HEK293 (cell line): ENCODE data around the gene CAMKV.

Source experiments
- CTCF ChIA-PET: fragments of 350-600 bp; formaldehyde crosslinking; extraction: SDS; loops from one replicate; lab custom pipeline; 2021; ENCODE audit warnings: antibody characterized with exemption; lab: Yijun Ruan, JAX
- POLR2A ChIA-PET: fragments of 300-600 bp; formaldehyde crosslinking; extraction: SDS; loops from one replicate; lab custom pipeline; 2020; ENCODE audit warnings: antibody characterized with exemption, inconsistent platforms; lab: Yijun Ruan, JAX
- H3K27ac ChIP-seq: fragments of 200-500 bp; sonication (Bioruptor generic); 2 replicates; pipeline ENCODE4 v1.5.1; 2014; ENCODE audit warnings: low read depth, low read length, control low read depth, inconsistent platforms; ENCODE audit errors: extremely low read depth
- H3K36me3 ChIP-seq, 2 experiments: fragments of 200-500 bp in 1 of 2; sonication (Bioruptor generic) in 1 of 2; 1 replicate in 1 of 2; 2 replicates in 1 of 2; pipeline ENCODE4 v1.5.1; 2014 to 2017; ENCODE audit warnings: inconsistent platforms in 2 of 2, low read length in 2 of 2; ENCODE audit not compliant: control insufficient read depth in 2 of 2, insufficient read depth in 1 of 2
- H3K4me1 ChIP-seq: fragments of 200-500 bp; sonication (Bioruptor generic); 2 replicates; pipeline ENCODE4 v1.5.1; 2014; ENCODE audit warnings: mild to moderate bottlenecking, low read length, inconsistent platforms; ENCODE audit not compliant: control insufficient read depth, insufficient read depth
- H3K4me3 ChIP-seq: 2 replicates; pipeline ENCODE4 v1.5.1; 2011; ENCODE audit warnings: low read depth, mild to moderate bottlenecking, control low read depth, low read length, moderate library complexity
- H3K9me3 ChIP-seq: fragments of 200-500 bp; sonication (Bioruptor generic); 2 replicates; pipeline ENCODE4 v1.5.1; 2014; ENCODE audit warnings: low read depth, low read length, inconsistent platforms; ENCODE audit not compliant: control insufficient read depth, insufficient read depth
- ATF2 ChIP-seq: fragments of 450-650 bp; formaldehyde crosslinking; IDR thresholded peaks from 2 replicates; pipeline ENCODE4 v1.5.1; 2016; ENCODE audit warnings: missing biosample characterization, missing genetic modification characterization, low read depth
- FEZF1 ChIP-seq: fragments of 450-650 bp; formaldehyde crosslinking; IDR thresholded peaks from 2 replicates; pipeline ENCODE4 v1.5.1; 2016; ENCODE audit warnings: missing biosample characterization, missing genetic modification characterization
- GFI1B ChIP-seq: fragments of 450-650 bp; formaldehyde crosslinking; IDR thresholded peaks from 2 replicates; pipeline ENCODE4 v1.5.1; 2016; ENCODE audit warnings: missing biosample characterization, missing genetic modification characterization
- HIC1 ChIP-seq: fragments of 450-650 bp; formaldehyde crosslinking; IDR thresholded peaks from 2 replicates; pipeline ENCODE4 v1.5.1; 2016; ENCODE audit warnings: missing biosample characterization, missing genetic modification characterization
- ZBTB44 ChIP-seq: fragments of 450-650 bp; IDR thresholded peaks from 2 replicates; pipeline ENCODE4 v1.5.1; 2018; ENCODE audit warnings: missing biosample characterization, mild to moderate bottlenecking, missing genetic modification characterization
- ZBTB8A ChIP-seq: fragments of 450-650 bp; formaldehyde crosslinking; IDR thresholded peaks from 2 replicates; pipeline ENCODE4 v1.5.1; 2016; ENCODE audit warnings: missing biosample characterization, missing genetic modification characterization
- ZFP3 ChIP-seq: fragments of 450-650 bp; formaldehyde crosslinking; IDR thresholded peaks from 2 replicates; pipeline ENCODE4 v1.5.1; 2016; ENCODE audit warnings: low read depth, missing biosample characterization, missing genetic modification characterization
- ZNF169 ChIP-seq: fragments of 450-650 bp; formaldehyde crosslinking; IDR thresholded peaks from 2 replicates; pipeline ENCODE4 v1.5.1; 2016; ENCODE audit warnings: missing biosample characterization, missing genetic modification characterization
- ZNF2 ChIP-seq: fragments of 450-650 bp; formaldehyde crosslinking; IDR thresholded peaks from 2 replicates; pipeline ENCODE4 v1.5.1; 2016; ENCODE audit warnings: missing biosample characterization, missing genetic modification characterization
- ZNF211 ChIP-seq: fragments of 450-650 bp; formaldehyde crosslinking; IDR thresholded peaks from 2 replicates; pipeline ENCODE4 v1.5.1; 2016; ENCODE audit warnings: low read depth, missing biosample characterization, missing genetic modification characterization
- ZNF214 ChIP-seq: fragments of 450-650 bp; formaldehyde crosslinking; IDR thresholded peaks from 2 replicates; pipeline ENCODE4 v1.5.1; 2017; ENCODE audit warnings: missing biosample characterization, mild to moderate bottlenecking, missing genetic modification characterization, borderline replicate concordance
- ZNF404 ChIP-seq: fragments of 450-650 bp; formaldehyde crosslinking; IDR thresholded peaks from 2 replicates; pipeline ENCODE4 v1.5.1; 2017; ENCODE audit warnings: missing biosample characterization, missing genetic modification characterization
- ZNF423 ChIP-seq: fragments of 450-650 bp; formaldehyde crosslinking; IDR thresholded peaks from 2 replicates; pipeline ENCODE4 v1.5.1; 2016; ENCODE audit warnings: missing biosample characterization, missing genetic modification characterization
- ZNF626 ChIP-seq: fragments of 450-650 bp; sonication (Bioruptor Pico); formaldehyde crosslinking; IDR thresholded peaks from 2 replicates; pipeline ENCODE4 v1.5.1; 2018; ENCODE audit warnings: missing biosample characterization, missing genetic modification characterization, inconsistent platforms
- ZNF664 ChIP-seq: fragments of 450-650 bp; formaldehyde crosslinking; IDR thresholded peaks from 2 replicates; pipeline ENCODE4 v1.5.1; 2016; ENCODE audit warnings: missing biosample characterization, missing genetic modification characterization
- ZNF777 ChIP-seq: fragments of 450-650 bp; formaldehyde crosslinking; IDR thresholded peaks from 2 replicates; pipeline ENCODE4 v1.5.1; 2017; ENCODE audit warnings: missing biosample characterization, missing genetic modification characterization, borderline replicate concordance
- ZNF785 ChIP-seq: fragments of 450-650 bp; formaldehyde crosslinking; IDR thresholded peaks from 2 replicates; pipeline ENCODE4 v1.5.1; 2016; ENCODE audit warnings: missing biosample characterization, missing genetic modification characterization

The CAMKV gene

GRCh38 chr3:49855662-49856061 is 14.0 kb downstream of the CAMKV start:
- no peak overlapping the region for H3K27ac ChIP-seq
- TF ChIP-seq ZBTB8A (tag by site-specific recombination) (no peak), ZNF423 (tag by site-specific recombination) (no peak), ZBTB44 (tag by site-specific recombination) (no peak), ZNF777 (no peak), ATF2 (tag by site-specific recombination) (no peak), FEZF1 (tag by site-specific recombination) (no peak)
- CTCF ChIA-PET: interaction anchor here (0.8 to 1.4 kb wide), 3 partner anchors 17 to 50 kb away, joined by 3 to 5 read pairs (median 5); no protein-coding TSS in a partner anchor
- peak overlapping the region; percentile 54 for H3K4me3 ChIP-seq
- H3K36me3 ChIP-seq: peaks cover 0 to 3% of the 10 kb centered on the region in 2 experiments; a peak in 2 of 3 replicates
- no peaks in the 10 kb centered on the region for H3K4me1 ChIP-seq
- H3K9me3 ChIP-seq: no peaks in the 10 kb centered on the region
- POLR2A ChIA-PET: no interaction called here

- POLR2A ChIA-PET: no interaction called here
- CTCF ChIA-PET: interaction anchor here (0.6 to 0.9 kb wide), 2 partner anchors 44 to 121 kb away, joined by 3 to 4 read pairs; no protein-coding TSS in a partner anchor
- Histone ChIP-seq H3K27ac (no peak overlapping the region), H3K4me1 (no peaks in the 10 kb centered on the region), H3K9me3 (no peaks in the 10 kb centered on the region), H3K36me3 (peaks cover 0 to 73% of the 10 kb centered on the region in 2 experiments; a peak in 2 of 3 replicates), H3K4me3 (no peak overlapping the region)
- TF ChIP-seq ZNF169 (tag by site-specific recombination) (no peak), ZNF211 (tag by site-specific recombination) (no peak), ZNF214 (tag by site-specific recombination) (no peak), HIC1 (tag by site-specific recombination) (no peak), ZNF2 (no peak), ZNF626 (tag by site-specific recombination) (no peak), ZFP3 (tag by site-specific recombination) (no peak), ZNF404 (no peak), ZNF664 (no peak), GFI1B (no peak), ZNF785 (tag by site-specific recombination) (no peak)
Observed at GRCh38 chr3:49845694-49846093, 24.0 kb downstream of the CAMKV start.
